ENCODE data around the gene NOX4.
A peak's percentile ranks its signal among the peaks of the same experiment; 100 is the strongest.

The NOX4 gene

GRCh38 chr11:89503422-89503821 lies 12.2 kb upstream of the NOX4 start:
- Histone ChIP-seq H3K4me1 (ENCODE audit: insufficient read depth, low read length) (peaks cover 21% of the 10 kb centered on the region), H3K36me3 (ENCODE audit: insufficient read depth, low read length) (no peaks in the 10 kb centered on the region), H3K27me3 (ENCODE audit: insufficient read depth, low read length) (no peaks in the 10 kb centered on the region), H3K27ac (ENCODE audit: low read depth, low read length) (no peak overlapping the region), H3K9ac (ENCODE audit: low read depth, low read length) (no peak overlapping the region), H3K4me3 (ENCODE audit: low read length) (no peak overlapping the region), H3K9me3 (ENCODE audit: insufficient read depth, low read depth, low read length) (no peaks in the 10 kb centered on the region)
- 100% methylated on average over 1 of the region's 2 CpGs for WGBS

GRCh38 chr11:89502301-89502700 lies 11.1 kb upstream of the NOX4 start:
- no peaks in the 10 kb centered on the region for H3K9me3 ChIP-seq (ENCODE audit: insufficient read depth, low read depth, low read length)
- H3K4me3 ChIP-seq (ENCODE audit: low read length): no peak overlapping the region
- H3K36me3 ChIP-seq (ENCODE audit: insufficient read depth, low read length): no peaks in the 10 kb centered on the region
- H3K9ac ChIP-seq (ENCODE audit: low read depth, low read length): no peak overlapping the region
- WGBS: 100% methylated on average over 1 of the region's 2 CpGs
- H3K4me1 ChIP-seq (ENCODE audit: insufficient read depth, low read length): peaks cover 21% of the 10 kb centered on the region
- H3K27ac ChIP-seq (ENCODE audit: low read depth, low read length): no peak overlapping the region
- no peaks in the 10 kb centered on the region for H3K27me3 ChIP-seq (ENCODE audit: insufficient read depth, low read length)

- H3K9me3 ChIP-seq (ENCODE audit: insufficient read depth, low read depth, low read length): no peaks in the 10 kb centered on the region
- H3K27me3 ChIP-seq (ENCODE audit: insufficient read depth, low read length): no peaks in the 10 kb centered on the region
- no peak overlapping the region for H3K9ac ChIP-seq (ENCODE audit: low read depth, low read length)
- no peak overlapping the region for H3K27ac ChIP-seq (ENCODE audit: low read depth, low read length)
- no peaks in the 10 kb centered on the region for H3K36me3 ChIP-seq (ENCODE audit: insufficient read depth, low read length)
- H3K4me3 ChIP-seq (ENCODE audit: low read length): no peak overlapping the region
- H3K4me1 ChIP-seq (ENCODE audit: insufficient read depth, low read length): peaks cover 38% of the 10 kb centered on the region
Observed at GRCh38 chr11:89500336-89500735, 9.2 kb upstream of the NOX4 start.

- no peaks in the 10 kb centered on the region for H3K9me3 ChIP-seq (ENCODE audit: insufficient read depth, low read depth, low read length)
- no peak overlapping the region for H3K9ac ChIP-seq (ENCODE audit: low read depth, low read length)
- 94% methylated on average over 5 of the region's 5 CpGs for WGBS
- no peaks in the 10 kb centered on the region for H3K27me3 ChIP-seq (ENCODE audit: insufficient read depth, low read length)
- H3K4me1 ChIP-seq (ENCODE audit: insufficient read depth, low read length): peaks cover 42% of the 10 kb centered on the region
- H3K27ac ChIP-seq (ENCODE audit: low read depth, low read length): no peak overlapping the region
- no peaks in the 10 kb centered on the region for H3K36me3 ChIP-seq (ENCODE audit: insufficient read depth, low read length)
- no peak overlapping the region for H3K4me3 ChIP-seq (ENCODE audit: low read length)
Observed at GRCh38 chr11:89498845-89499448, 7.8 kb upstream of the NOX4 start.

- Histone ChIP-seq H3K36me3 (ENCODE audit: insufficient read depth, low read length) (no peaks in the 10 kb centered on the region), H3K9ac (ENCODE audit: low read depth, low read length) (no peak overlapping the region; the same call in 1 of the 2 replicates), H3K27ac (ENCODE audit: low read depth, low read length) (peak overlapping the region; percentile 11; the same call in 1 of the 2 replicates), H3K4me1 (ENCODE audit: insufficient read depth, low read length) (peaks cover 37% of the 10 kb centered on the region), H3K4me3 (ENCODE audit: low read length) (no peak overlapping the region), H3K27me3 (ENCODE audit: insufficient read depth, low read length) (no peaks in the 10 kb centered on the region), H3K9me3 (ENCODE audit: insufficient read depth, low read depth, low read length) (no peaks in the 10 kb centered on the region)
- WGBS: 49% methylated on average over 3 of the region's 3 CpGs
Observed at GRCh38 chr11:89495951-89496350, 4.8 kb upstream of the NOX4 start.

- no peak overlapping the region for H3K9ac ChIP-seq (ENCODE audit: low read depth, low read length)
- no peaks in the 10 kb centered on the region for H3K9me3 ChIP-seq (ENCODE audit: insufficient read depth, low read depth, low read length)
- peaks cover 40% of the 10 kb centered on the region for H3K4me1 ChIP-seq (ENCODE audit: insufficient read depth, low read length)
- no peak overlapping the region for H3K4me3 ChIP-seq (ENCODE audit: low read length)
- H3K36me3 ChIP-seq (ENCODE audit: insufficient read depth, low read length): no peaks in the 10 kb centered on the region
- WGBS: 100% methylated on average over 3 of the region's 3 CpGs
- H3K27me3 ChIP-seq (ENCODE audit: insufficient read depth, low read length): no peaks in the 10 kb centered on the region
- no peak overlapping the region for H3K27ac ChIP-seq (ENCODE audit: low read depth, low read length)
Observed at GRCh38 chr11:89493431-89493830, 2.3 kb upstream of the NOX4 start.

- peak overlapping the region; percentile 53 for H3K4me3 ChIP-seq (ENCODE audit: low read length)
- no peaks in the 10 kb centered on the region for H3K9me3 ChIP-seq (ENCODE audit: insufficient read depth, low read depth, low read length)
- 97% methylated on average over 1 of the region's 3 CpGs for WGBS
- peaks cover 5% of the 10 kb centered on the region; the same call in 1 of the 2 replicates for H3K36me3 ChIP-seq (ENCODE audit: insufficient read depth, low read length)
- peak overlapping the region; percentile 88 for H3K9ac ChIP-seq (ENCODE audit: low read depth, low read length)
- no peaks in the 10 kb centered on the region for H3K27me3 ChIP-seq (ENCODE audit: insufficient read depth, low read length)
- H3K4me1 ChIP-seq (ENCODE audit: insufficient read depth, low read length): peaks cover 25% of the 10 kb centered on the region; the same call in 1 of the 2 replicates
- H3K27ac ChIP-seq (ENCODE audit: low read depth, low read length): no peak overlapping the region; the same call in 1 of the 2 replicates
Observed at GRCh38 chr11:89490602-89490980, 584 bp downstream of the NOX4 start.

GRCh38 chr11:89489930-89490329 lies 1.2 kb downstream of the NOX4 start:
- WGBS: 95% methylated on average over 1 of the region's 1 CpG
- Histone ChIP-seq H3K36me3 (ENCODE audit: insufficient read depth, low read length) (peaks cover 5% of the 10 kb centered on the region; the same call in 1 of the 2 replicates), H3K4me1 (ENCODE audit: insufficient read depth, low read length) (peaks cover 19% of the 10 kb centered on the region; the same call in 1 of the 2 replicates), H3K9me3 (ENCODE audit: insufficient read depth, low read depth, low read length) (no peaks in the 10 kb centered on the region), H3K9ac (ENCODE audit: low read depth, low read length) (peak overlapping the region; percentile 88; the same call in 1 of the 2 replicates), H3K4me3 (ENCODE audit: low read length) (peak overlapping the region; percentile 53; the same call in 1 of the 2 replicates), H3K27ac (ENCODE audit: low read depth, low read length) (no peak overlapping the region), H3K27me3 (ENCODE audit: insufficient read depth, low read length) (no peaks in the 10 kb centered on the region)

GRCh38 chr11:89487016-89487415 lies 4.2 kb downstream of the NOX4 start:
- H3K9ac ChIP-seq (ENCODE audit: low read depth, low read length): no peak overlapping the region
- no peak overlapping the region for H3K4me3 ChIP-seq (ENCODE audit: low read length)
- WGBS: 83% methylated on average over 3 of the region's 3 CpGs
- peaks cover 13% of the 10 kb centered on the region; the same call in 1 of the 2 replicates for H3K4me1 ChIP-seq (ENCODE audit: insufficient read depth, low read length)
- no peaks in the 10 kb centered on the region for H3K27me3 ChIP-seq (ENCODE audit: insufficient read depth, low read length)
- H3K27ac ChIP-seq (ENCODE audit: low read depth, low read length): no peak overlapping the region
- H3K9me3 ChIP-seq (ENCODE audit: insufficient read depth, low read depth, low read length): no peaks in the 10 kb centered on the region
- H3K36me3 ChIP-seq (ENCODE audit: insufficient read depth, low read length): peaks cover 5% of the 10 kb centered on the region; the same call in 1 of the 2 replicates

- no peaks in the 10 kb centered on the region; the same call in 1 of the 2 replicates for H3K4me1 ChIP-seq (ENCODE audit: insufficient read depth, low read length)
- no peak overlapping the region for H3K4me3 ChIP-seq (ENCODE audit: low read length)
- no peak overlapping the region for H3K27ac ChIP-seq (ENCODE audit: low read depth, low read length)
- peaks cover 5% of the 10 kb centered on the region; the same call in 1 of the 2 replicates for H3K36me3 ChIP-seq (ENCODE audit: insufficient read depth, low read length)
- H3K9ac ChIP-seq (ENCODE audit: low read depth, low read length): no peak overlapping the region
- H3K9me3 ChIP-seq (ENCODE audit: insufficient read depth, low read depth, low read length): no peaks in the 10 kb centered on the region
- H3K27me3 ChIP-seq (ENCODE audit: insufficient read depth, low read length): no peaks in the 10 kb centered on the region
Observed at GRCh38 chr11:89484896-89485295, 6.3 kb downstream of the NOX4 start.

- H3K9me3 ChIP-seq (ENCODE audit: insufficient read depth, low read depth, low read length): no peaks in the 10 kb centered on the region
- no peaks in the 10 kb centered on the region for H3K36me3 ChIP-seq (ENCODE audit: insufficient read depth, low read length)
- no peaks in the 10 kb centered on the region for H3K27me3 ChIP-seq (ENCODE audit: insufficient read depth, low read length)
- 48% methylated on average over 6 of the region's 6 CpGs for WGBS
- H3K4me3 ChIP-seq (ENCODE audit: low read length): no peak overlapping the region
- no peak overlapping the region for H3K27ac ChIP-seq (ENCODE audit: low read depth, low read length)
- H3K4me1 ChIP-seq (ENCODE audit: insufficient read depth, low read length): peaks cover 3% of the 10 kb centered on the region; the same call in 1 of the 2 replicates
- H3K9ac ChIP-seq (ENCODE audit: low read depth, low read length): no peak overlapping the region
Observed at GRCh38 chr11:89477175-89477574, 14.0 kb downstream of the NOX4 start.

All from HUES64 (cell line).